Stimulated activated CD4-positive, alpha-beta T cell treated with anti-CD3 and anti-CD28 coated beads, Interleukin-2, amount 100 ng/mL, for 4 hours (primary cell): ENCODE results near the gene TMEFF2.
"Not testable (repeated sequence)": the region's sequence is repeated elsewhere in the genome, so short reads cannot be mapped to it uniquely, and the experiment has no call there.

ENCODE experiments used
- DNase-seq: peaks from one replicate; pipeline ENCODE4 v3.0.0-alpha.2; 2020; ENCODE audit warnings: low read depth

TMEFF2 gene

GRCh38 chr2:192183296-192183695 is 11.4 kb downstream of the TMEFF2 start:
- DNase-seq: no peak

GRCh38 chr2:192166946-192167345 is 27.8 kb downstream of the TMEFF2 start:
- DNase-seq: no peak

GRCh38 chr2:192165842-192166241 is 28.9 kb downstream of the TMEFF2 start:
- no peak for DNase-seq

GRCh38 chr2:192162392-192163042 is 32.2 kb downstream of the TMEFF2 start:
- peak; percentile 53 for DNase-seq

DNA sequence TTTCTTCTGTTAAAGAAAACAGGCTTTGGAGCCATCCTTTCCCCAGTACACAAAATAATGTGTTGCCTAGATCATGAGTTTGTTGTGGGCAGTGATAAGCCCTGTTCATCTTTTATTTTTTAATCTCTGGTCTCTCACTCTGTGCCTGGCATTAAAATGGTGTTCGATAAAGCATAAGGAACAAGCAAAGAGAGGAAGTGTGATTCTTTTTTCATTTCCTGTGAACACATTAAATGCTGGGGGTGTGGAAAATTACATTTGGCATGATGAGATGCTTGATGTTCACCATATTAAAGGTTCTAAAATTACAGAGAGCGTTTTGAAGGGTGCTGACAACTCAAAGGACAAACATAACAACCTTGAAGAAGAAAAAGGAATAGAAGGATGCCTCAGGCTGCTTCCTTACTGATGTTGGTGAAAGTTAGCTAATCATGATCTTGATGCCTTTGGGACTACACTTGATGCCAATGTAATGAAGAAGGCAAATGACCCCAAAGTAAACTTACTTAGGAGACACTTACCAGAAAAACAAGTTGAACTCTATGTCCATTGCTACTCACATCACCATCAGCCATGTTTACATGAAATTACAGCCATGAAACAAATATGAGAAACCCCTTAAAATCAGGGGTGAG is 33.0 kb downstream of the TMEFF2 start:
- no peak for DNase-seq

DNA sequence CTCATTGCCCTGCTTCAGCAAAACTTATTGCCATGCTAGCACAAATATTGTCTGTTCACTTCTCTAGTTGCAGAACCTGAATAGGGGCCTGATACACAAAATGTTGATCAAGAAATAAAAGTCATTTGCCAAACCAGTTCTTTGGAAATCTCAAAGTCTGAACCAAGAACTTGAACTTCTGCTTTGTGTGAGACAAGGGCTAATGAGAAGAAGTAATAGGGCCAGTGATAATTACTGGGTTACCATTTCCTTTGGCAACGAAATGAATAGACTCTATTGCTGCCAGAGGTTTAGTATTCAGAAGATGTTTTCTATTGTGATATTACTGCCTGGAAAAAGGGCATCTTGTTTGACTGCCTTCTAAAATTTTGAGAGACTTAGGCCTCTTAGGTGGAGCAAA is 35.0 kb downstream of the TMEFF2 start:
- no peak for DNase-seq

DNA sequence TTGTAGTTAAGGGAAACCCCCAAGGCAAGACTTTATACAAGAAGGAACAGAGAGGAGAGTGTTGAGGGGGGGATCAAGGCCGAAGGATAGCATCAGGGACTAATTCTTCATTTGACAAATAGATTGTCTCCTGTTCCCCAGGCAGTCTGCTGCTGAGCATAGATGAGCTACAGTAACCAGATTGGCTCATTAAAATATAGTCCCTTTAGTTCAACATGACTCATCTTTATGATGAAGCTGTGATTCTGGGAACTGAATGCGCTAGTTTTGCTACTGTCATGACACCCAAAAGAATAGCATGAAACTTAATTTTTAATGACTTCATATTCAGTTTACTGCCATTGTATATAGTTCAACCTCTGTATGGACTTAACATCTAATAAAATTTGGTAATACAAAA is 35.5 kb downstream of the TMEFF2 start:
- DNase-seq: no peak

GRCh38 chr2:192157776-192158175 is 37.0 kb downstream of the TMEFF2 start:
- no peak for DNase-seq

- DNase-seq: no peak
Observed at GRCh38 chr2:192155511-192156118, 39.1 kb downstream of the TMEFF2 start.

- DNase-seq: no peak
Observed at GRCh38 chr2:192153561-192153960, 41.2 kb downstream of the TMEFF2 start.

DNA sequence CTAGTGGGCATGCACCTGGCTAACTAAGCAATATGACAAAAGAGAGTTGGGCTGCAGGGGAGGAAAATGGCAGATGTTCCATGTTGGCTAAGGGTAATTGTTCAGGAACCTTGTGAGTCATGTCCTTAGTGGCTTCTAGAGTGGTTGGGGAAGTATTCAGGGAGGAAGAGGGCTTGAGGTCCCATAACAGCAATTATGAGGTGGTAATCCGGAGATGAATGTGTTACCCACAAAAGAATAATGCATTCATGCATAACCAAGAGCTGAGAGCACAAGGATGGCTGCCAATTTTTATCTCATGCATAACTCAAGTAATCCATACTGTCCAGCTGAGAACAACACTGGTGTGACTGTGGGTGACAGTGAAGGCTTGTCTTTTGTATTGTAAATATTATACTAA is 42.9 kb downstream of the TMEFF2 start:
- DNase-seq: no peak

- DNase-seq: no peak
Observed at GRCh38 chr2:192150166-192150565, 44.6 kb downstream of the TMEFF2 start.

- no peak for DNase-seq
Observed at GRCh38 chr2:192148620-192149321, 46.0 kb downstream of the TMEFF2 start.

- DNase-seq: no peak
Observed at GRCh38 chr2:192148241-192148619, 46.5 kb downstream of the TMEFF2 start.

DNA sequence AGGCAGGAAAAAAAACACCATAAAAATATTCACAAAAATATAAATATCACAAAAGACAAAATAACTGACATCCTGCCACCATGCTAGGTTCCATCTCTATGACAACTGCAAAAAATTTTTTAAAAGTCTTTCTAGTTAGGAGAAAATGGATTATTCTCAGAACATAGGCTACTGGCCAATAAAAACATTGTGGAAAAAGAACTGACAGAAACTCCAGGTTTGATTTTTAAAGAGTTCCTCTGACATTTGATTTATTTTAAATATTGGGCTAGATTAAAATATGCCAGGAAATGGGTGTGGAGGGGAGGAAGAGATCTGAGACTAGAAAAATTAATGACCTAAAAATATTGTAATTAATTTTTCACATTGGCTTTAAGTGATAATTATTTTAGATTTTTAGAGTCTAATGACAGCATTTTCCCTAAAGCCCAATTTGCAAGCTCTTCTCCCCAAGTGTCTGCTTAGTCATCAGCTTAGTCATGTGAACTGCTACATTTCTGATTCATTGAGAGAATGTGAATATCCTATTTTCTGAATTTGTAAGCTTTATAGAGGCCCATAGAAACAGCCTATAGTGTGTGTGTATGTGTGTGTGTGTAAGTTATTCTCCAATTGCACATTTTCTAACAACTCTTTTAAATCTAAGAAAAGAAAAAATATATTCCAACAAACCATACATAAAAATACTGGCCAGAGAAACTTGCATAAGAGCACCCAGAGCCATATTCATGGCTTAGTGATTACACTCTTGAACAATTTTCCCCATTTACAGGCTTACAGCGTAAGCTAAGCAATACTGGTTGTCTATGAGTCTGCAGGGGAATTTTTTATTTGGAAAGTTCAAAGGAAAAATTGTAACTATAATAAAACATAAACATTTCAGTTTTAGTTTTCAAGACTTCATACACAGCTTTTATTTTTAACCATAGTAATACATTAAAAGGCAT is 48.4 kb downstream of the TMEFF2 start:
- DNase-seq: no peak

DNA sequence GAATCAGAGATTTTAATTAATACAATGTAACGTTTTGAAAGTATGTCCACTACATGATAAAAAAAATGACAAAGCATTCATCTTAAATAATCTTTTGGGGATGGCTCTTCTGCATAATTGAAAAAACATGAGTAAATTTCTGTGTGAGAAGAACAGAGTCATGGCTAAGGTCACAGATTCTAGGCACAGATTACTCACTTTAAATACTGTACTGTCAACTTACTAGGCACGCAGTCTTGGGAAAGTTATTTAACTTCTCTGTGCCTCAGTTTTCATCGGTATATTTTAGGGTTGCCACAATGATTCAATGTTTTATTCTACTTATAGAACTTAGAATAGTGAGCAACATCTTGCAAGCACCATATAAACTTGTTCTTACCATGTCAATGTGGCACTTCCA is 49.2 kb downstream of the TMEFF2 start:
- no peak for DNase-seq

DNA sequence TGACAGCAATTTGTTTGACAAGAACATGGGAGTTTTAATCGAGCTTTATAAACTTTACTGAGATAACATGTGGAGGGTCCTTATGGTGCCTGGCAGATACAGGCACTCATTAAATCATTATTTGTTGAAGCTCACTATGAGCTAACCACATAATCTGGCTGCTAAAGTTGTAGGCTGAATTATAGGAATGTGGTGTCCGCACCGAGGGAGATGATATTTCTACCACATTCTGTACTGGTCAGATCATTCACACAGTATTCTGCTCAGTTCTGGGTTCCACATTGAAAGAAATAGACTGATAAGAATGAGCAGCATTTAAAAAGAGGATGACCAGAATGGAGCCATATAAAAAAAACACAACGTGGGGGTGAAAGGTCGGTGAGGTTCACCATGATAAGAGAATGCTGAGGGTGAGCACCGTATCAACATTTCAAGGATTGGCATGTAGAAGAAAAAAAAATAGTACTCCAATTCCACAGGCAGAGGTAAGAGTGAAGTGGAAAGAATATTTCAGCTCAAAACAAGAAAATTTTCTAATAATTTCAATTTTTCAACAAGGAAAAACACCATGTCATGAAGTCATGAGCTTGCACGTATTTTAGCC is 54.4 kb downstream of the TMEFF2 start:
- no peak for DNase-seq

- no peak for DNase-seq
Observed at GRCh38 chr2:192139813-192140212, 54.9 kb downstream of the TMEFF2 start.

DNA sequence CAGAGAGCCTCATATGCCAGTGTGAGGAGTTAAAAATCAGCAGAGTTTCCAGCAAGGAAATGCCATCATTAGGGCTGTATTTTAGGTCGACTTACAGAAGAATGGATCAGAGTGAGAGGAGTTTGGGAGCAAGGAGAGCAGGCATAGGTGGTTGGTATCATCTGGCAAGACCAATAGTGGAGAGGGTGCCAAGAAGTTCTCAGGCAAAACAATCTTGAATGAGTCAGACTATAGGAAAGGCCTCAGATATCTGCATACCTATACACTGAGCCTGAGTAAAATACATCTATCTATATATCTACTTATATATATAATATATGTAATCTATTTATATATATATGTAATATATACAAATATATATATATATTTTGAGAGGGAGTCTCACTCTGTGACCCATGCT is 57.3 kb downstream of the TMEFF2 start:
- no peak for DNase-seq

DNA sequence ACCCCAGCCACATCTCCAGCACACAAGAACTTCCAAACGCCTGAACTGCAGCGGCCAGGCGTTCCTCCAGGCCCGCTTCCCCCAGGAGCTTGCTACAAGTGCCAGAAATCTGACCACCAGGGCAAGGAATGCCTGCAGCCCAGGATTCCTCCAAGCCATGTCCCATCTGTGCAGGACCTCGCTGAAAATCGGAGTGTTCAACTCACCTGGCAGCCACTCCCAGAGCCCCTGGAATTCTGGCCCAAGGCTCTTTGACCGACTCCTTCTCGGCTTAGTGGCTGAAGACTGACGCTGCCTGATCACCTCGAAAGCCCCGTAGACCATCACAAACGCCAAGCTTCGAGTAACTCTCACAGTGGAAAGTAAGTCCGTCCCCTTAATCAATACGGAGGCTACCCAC is 62.1 kb downstream of the TMEFF2 start:
- DNase-seq: not testable (repeated sequence)

GRCh38 chr2:192130312-192130711 is 64.4 kb downstream of the TMEFF2 start:
- not testable (repeated sequence) for DNase-seq
